GM19035 (cell line): ENCODE measurements around the gene ACOT11.
"Not testable (repeated sequence)": the region's sequence is repeated elsewhere in the genome, so short reads cannot be mapped to it uniquely, and the experiment has no call there.

Source experiments
- ATAC-seq: cut with Tn5 transposase; IDR thresholded peaks from one replicate; pipeline ENCODE4 v1.9.1; 2021; ENCODE audit not compliant: unreplicated experiment

The ACOT11 gene

DNA sequence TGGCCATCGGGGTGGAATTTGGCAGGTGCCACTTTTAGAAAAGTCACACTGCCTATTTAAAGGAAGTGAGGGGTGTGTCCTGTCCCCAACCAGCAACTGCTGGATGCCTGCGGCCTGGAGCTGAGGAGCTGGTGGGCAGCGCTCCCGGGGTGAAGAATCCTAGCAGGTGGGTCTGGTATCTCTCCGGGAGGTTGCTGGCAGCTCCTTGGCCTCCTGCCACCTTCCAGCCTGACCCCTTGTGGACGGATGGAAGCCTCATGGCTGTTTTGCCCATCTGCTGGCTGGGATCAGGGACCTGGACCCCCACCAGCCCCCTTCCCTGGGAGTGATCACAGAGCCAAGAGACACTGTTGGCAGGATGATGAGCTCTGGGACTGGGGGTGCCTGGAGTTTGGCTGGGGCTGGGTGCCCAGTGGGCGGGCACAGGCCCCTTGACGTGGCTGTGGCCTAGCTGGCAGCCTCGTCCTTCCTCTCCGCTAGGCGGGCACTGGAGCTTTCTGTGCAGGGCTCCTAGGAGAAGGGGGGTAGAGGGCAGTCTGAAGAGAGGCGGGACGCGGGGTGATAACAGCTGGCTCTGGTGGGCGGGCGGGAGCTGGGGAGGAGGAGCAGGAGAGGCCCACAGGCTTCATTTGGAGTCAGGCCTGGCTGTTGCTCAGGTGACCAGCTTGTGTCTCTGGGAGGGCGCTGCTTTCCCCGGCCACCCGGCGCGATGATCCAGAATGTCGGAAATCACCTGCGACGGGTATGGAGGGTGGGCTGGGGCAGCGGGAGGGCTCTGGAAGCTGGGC is at the start of gene ACOT11:
ACOT11 (plus strand) TSS at position 628 of the 788 bp plus-strand sequence; CDS start at position 710, 82 bp downstream.
- ATAC-seq: no peak

DNA sequence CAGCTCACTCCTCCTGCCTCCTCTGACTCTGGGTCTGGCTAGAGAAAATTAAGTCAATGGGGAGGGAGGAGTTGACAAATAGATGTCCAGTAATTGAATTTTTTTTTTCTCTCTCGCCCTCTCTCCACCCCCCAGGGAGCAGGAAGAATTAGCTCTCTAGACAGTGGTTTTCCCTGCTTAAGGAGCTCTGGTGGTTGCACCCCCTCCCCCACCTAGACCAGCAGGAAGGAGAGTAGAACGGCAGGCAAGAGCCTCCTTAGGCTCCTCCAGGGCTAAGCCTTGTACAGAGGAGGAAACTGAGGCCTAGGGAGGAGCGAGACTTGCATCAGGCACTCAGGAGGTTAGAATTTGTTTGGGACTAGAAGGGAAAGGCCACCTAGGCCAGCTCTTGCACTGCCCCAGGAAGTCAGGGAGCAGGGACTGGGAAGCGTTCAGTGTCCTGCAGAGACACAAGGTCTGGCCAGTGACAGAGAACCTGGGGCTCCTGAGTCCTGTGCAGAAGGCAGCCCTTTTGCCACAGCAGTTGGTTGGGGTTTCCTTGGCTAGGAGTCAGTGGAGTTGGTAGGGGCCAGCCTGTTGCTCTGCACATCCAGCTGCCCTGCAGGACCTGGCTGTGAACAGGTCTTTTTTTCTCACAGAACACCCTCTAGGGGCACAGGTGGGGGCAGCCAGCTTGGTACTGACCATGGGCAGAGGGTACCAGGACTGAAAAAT is 49.5 kb upstream of the ACOT11 start:
- ATAC-seq: no peak

DNA sequence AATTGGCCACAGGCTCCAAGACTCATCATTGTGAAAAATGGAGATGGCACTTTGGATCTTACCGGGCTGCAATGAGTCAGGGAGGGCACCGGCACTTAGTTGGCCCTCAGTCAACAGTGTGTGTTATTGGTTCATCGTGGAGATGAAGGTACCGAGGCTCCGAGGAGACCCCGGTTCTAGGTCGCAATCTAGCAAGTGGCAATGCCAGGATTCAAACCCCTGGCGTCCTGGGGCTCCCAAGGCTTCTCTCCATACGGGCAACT is 49.0 kb upstream of the ACOT11 start:
- ATAC-seq: no peak

DNA sequence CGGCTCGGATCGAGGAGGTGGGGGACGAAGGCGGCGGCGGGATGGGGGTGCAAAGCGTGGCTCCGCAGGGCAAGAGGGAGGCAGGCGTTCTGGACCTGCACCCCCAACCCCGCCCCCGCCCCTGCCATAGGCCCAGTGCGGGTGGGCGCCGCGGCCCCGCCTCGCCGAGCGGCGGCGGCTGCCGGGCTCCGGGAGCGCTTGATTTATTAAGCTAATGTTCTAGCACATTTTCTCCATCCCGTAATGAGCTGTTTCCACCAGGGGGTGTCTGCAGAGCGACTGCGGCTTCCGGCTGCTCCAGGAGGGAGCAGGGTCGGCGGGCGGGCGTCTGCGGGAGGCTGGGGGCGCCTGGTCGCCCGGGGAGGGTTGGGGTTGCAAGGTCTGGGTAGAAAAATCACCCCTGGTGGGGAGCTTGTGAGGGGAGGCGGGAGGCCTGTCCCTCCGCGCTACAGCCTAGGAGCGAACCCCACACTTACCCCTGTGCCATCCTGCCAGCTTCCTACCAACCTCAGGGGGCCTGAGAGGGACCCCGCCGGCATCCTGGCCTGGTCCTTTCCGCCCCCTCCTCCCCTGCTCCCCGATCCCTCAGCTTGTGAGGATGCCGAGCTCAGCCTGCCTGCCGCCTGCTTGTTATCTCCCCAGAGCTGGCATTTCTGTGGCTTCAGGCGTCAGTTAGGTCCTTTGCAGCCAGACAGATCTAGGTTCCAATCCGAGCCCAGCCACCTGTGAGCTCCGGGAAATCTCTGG is 48.5 kb upstream of the ACOT11 start:
- ATAC-seq: no peak

DNA sequence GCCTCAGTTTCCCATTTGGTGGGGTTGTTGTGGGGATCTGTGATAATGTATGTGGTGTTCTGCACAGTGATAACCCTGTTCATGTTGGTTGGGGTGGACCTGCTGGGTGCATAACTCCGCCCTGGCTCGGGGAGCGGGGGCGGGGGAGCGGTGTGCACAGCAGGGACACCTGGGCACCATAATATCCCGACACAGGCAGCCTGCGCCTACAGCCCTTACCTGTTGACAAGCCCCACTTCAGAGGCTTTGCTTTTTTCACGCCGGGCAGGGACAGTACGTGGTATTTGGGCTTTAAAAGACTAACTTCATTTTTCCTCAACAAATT is 48.0 kb upstream of the ACOT11 start:
- no peak for ATAC-seq

DNA sequence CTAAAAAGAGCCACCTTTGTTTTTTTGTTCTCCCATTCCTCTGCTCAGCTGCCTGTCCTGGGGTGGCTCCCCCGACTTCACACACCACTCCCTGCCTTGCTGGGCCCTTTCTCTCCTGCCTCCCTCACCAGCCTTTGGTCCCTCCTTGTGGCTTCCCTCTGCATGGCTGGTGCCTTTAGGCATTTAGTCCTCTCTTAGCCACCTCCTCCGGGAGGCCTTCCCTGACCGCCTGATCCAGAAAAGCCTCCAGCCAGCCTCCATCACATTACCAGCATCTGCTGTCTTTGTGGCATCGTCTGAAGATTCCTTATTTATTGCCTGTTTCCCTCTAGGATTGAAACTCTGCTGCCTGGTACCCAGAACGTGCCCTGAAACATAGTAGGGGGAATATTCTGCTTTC is 46.2 kb upstream of the ACOT11 start:
- no peak for ATAC-seq

DNA sequence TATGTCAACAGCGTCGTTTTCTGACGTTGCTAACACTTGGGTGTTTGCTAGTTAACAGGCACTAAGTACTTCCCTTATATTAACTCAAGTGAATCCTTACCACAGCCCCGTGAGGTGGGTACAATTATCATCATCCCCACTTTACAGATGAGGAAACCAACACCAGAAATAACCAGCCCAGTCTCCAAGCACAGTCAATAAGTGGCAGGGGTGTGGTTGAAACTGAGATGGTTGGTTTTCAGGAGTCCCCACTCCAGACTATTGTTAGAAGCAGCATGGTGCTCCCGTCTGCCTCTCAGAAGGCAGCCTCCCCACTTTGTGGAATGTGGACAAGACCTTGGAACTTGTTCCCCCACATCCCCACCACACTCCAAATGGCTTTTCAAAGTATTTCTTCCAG is 45.7 kb upstream of the ACOT11 start:
- ATAC-seq: no peak

DNA sequence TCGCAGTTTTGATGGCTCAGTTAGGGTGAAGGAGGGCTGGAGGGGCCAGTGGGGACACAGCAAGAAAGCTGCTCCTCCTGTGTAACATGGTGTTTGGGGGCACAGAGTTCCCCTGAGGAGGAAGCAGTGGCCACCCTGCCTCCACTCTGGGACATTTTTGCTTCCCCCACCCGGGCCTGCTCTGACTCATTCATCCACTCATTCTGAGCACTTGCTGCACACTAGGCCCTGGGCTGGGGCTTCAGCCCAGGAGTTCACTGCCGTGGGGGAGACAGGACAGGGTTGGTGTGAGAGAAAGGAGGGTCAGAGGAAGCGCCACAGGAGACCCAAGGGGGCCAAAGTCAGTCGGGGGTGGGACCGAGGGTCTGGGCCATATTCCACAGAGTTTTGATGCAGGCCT is 41.4 kb upstream of the ACOT11 start:
- ATAC-seq: no peak

DNA sequence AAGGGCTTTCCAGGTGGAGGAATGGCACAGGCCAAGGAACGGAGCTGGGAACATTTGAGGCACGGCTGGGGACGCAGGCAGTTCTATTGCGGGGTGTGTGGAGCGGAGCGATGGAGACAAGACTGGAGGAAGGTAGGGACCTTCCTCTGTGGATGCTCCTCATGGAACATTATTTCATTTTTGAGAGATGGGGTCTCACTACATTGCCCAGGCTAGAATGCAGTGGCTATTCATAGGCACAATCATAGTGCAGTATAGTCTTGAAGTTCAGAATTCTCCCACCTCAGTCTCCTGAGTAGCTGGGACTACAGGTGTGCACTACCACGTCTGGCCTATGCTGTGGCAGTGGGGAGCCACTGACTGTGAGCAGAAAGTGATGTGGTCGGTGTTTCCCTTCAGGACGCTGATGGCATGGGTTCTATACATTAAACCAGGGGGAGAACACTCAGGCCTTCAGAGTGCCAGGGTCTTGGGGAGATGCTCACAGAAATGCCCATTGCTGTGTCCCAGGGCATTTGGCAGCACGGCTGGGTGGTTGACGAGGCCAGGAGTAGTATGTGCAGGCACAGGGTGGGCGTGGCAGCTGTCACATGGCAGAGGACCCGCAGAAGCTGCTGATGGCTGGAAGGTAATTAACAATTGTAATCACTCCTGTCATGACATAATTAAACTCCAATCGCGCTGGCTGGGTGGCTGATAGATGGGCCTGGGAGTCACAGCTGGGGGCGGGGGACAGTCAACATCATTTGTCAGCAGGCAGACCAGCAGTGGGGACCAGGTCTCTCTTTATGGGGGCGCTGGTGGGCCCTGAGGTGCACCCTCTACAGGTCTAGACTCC is 40.8 kb upstream of the ACOT11 start:
- no peak for ATAC-seq

DNA sequence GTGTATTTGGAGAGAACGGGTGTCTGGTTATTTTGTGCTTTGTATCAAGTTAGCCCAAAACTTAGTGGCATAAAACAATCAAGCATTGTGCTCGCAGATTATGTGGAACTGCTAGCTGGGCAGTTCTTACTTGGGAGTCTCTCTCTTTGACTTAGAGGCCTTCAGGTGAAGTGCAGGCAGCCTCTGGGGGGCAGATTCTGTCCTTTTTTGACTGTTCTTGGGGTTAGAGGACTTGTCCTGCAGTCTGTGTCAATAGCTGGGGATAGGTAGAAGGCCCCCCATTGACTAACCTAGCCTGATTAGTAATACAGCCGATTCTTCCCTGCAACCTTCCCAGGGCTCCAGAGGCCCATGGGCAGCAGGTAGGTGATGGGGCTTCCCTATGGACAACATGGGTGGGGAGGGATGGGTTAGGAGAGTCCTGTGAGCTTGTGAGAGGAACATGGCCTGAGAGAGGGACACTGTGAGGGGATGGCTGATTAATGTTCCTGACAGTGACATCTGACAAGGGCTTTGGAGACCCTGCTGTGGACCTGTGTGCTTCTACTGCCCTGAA is 37.2 kb upstream of the ACOT11 start:
- ATAC-seq: no peak

DNA sequence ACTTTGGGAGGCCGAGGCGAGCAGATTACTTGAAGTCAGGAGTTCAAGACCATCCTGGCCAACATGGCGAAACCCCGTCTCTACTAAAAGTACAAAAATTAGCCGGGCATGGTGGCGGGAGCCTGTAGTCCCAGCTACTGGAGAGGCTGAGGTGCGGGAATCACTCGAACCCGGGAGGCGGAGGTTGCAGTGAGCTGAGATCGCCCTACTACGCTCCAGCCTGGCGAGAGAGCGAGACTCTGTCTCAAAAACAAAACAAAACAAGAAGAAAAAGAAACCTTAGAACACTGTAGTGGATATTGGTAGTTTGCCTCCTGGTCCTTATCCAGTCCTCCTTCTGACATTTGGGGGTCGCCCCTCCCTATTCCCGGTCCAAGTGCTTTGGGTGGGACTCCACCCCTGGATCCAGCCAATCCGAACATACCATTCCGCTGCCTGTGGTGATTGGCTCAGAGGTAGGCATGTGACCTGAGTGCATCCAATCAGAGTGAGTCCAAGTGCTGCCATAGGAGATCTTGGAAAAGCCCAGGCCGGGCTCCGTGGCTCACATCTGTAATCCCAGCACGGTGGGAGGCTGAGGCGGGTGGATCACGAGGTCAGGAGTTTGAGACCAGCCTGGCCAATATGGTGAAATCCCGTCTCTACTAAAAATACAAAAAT is 34.0 kb upstream of the ACOT11 start:
- ATAC-seq: not testable (repeated sequence)

DNA sequence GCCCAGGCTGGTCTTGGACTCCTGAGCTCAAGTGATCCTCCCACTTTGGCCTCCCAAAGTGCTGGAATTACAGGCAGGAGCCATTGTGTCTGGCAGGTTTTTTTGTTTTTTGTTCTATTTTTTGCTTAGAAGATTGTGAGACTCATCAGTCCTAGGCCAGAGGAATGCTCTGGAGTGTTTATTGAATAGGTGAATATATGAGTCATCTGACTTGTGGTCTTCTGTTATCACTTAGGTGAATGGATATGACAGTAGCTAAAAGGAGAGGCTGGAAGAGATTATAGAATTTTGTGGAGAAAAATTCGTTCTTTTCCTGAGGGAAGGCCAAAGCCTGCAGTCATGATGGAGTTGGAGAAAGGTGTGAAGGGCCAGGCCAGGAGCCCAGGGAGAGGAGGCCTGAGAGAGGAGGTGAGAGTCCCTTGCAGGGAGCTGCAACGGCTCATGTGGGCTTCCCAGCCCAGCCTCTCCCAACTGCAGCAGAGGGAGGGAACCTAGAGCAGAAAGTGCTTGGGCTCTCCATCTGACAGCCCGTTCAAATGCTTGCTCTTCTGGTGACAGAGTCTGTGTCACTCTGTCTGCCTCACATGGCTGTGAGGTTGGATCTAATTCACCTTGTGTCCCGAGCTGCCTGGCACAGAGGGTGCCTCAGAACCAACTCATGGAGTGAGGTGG is 31.6 kb upstream of the ACOT11 start:
- no peak for ATAC-seq

DNA sequence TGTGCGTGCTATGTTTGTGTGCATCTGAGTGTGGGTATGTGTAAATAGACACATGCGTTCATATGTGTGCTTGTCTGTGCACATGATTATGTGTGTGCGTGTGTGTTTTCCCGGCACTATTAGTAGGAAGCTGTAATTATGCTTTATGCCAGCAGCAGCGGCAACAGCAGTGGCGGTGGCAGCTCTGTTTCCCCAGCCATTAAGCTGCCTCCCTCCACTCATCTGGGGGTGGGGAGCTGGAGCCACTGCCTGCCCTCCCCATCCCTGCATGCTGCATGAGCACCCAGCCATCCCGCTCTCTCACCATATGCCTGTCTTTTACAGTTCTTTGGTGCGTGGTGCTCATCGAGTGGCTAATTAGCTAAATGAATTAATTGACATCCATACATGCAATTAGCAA is 30.5 kb upstream of the ACOT11 start:
- no peak for ATAC-seq

DNA sequence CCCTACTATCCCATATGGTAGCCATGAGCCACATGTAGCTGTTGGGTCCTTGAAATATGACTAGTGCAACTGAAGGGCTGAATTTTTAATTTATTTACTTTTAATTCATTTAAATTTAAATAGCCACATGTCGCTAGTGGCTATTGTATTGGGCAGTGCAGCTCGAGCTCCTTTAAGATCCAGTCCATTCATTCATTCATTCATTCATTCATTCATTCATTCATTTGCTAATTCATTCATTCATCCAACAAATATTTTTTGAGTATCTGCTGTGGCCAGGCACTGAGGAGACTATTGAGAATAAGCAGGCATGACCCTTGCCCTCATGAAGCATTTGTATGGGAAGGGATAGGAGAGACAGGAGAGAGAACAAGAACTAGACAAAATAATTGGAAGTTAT is 29.5 kb upstream of the ACOT11 start:
- ATAC-seq: no peak

DNA sequence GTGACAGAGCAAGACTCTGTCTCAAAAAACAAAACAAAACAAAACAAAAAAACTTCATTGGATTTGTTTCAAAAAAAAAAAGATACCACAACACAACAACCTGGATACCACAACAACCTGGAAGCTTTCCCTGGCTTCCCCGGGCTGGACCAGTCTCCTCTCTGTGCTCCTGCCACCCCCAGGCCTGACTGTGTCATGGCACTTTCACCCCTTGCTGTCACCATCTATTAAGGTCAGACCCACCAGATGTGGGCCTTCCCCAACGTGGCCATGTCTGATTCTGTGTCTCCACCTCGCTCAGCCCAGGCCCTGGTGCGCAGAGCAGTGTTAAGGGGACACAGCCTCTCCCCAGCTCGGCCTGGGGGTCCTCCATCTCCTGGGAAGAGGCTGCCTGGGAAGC is 28.3 kb upstream of the ACOT11 start:
- ATAC-seq: no peak

DNA sequence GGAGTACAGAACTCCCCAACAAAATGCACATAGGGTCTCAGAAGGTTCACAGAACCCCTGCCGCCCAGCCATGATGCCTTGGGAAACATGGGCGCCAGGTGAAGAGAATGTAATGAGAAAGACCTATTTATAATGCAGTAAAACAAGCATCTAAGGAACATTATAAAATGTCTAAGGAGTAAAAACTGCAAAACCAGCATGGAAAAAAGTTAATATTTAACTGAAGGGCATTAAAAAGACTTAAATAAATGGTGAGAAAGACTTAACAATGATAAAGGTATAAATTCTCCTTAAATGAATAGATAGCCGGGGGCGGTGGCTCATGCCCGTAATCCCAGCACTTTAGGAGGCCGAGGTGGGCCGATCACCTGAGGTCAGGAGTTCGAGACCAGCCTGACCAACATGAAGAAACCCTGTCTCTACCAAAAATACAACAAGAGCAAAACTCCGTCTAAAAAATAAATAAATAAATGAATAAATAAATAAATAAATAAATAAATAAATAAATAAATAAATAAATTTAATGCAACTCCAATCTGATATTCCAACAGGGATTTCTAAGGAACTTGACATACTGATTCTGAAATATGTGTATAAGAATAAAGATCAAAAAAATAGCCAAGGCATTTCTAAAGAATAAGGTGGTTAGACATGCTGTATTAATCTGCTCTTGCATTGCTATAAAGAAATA is 27.3 kb upstream of the ACOT11 start:
- no peak for ATAC-seq

DNA sequence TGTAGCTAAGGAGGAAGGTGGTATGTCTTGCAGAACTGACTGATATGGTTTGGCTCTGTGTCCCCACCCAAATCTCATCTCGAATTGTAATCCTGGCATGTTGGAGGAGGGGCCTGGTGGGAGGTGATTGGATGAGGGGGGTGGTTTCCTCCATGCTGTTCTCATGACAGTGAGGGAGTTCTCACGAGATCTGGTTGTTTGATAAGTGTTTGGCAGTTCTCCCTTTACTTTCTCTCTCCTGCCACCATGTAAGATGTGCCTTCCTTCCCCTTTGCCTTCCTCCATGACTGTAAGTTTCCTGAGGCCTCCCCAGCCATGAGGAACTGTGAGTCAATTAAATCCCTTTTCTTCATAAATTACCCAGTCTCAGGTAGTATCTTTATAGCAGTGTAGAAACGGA is 21.5 kb upstream of the ACOT11 start:
- not testable (repeated sequence) for ATAC-seq

DNA sequence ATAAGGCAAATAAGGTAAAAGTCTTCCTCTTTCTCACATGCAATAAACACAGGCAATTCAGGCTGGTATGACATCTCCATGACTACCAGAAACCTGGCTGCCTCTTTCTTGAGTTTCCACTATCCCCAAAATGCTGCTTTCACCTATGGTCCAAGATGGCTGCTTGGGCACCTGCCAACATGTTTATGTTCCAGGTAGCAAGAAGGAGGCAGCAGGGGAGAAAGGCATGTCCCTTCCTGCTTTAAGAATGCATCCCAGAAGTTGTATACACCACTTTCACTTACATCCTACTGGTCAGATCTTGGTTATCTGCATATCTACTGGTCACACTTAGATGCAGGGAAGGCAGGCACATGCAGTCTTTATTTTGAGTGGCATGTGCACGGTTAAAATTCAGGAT is 19.4 kb upstream of the ACOT11 start:
- ATAC-seq: no peak

DNA sequence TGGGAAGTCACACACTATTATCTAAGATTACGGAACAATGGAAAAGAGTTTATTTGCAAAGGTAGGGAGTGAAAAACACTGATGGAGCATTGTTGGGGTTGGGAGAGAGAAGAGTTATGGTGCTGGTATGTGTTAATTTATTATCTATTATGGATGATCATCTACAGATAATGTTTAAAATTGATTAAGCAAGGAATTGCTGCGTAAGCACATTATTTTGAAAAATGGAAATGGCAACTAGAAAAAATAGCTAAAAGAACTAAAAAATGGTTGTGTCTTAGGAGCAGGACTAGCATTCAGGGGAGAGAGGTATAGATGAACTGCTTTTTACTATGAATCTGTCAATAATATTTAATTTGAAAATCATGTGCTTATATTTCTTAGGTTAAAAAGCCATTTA is 16.0 kb upstream of the ACOT11 start:
- ATAC-seq: no peak
